Measurements from ENCODE around the gene YBEY.

- no peak for TF ChIP-seq CTCF (IDR thresholded peaks at IDR 0.05)
- no peak for TF ChIP-seq POLR2A (IDR thresholded peaks at IDR 0.05)
Measured at GRCh38 chr21:46269466-46269865, 16.7 kb upstream of the YBEY start.

Data from thyroid gland (tissue), 4 donors.